SK-N-SH treated with all-trans-retinoic acid at 6 μM for 48 hours (cell line): ENCODE measurements around the gene POLR2H.

Experiments
- ATAC-seq: fragments of 200-7000 bp; cut with Tn5 transposase; 3 replicates; pipeline ENCODE4 v1.9.1; 2020; ENCODE audit warnings: mild to moderate bottlenecking, moderate library complexity
- ARNTL ChIP-seq: fragments of 450-650 bp; formaldehyde crosslinking; IDR thresholded peaks from 2 replicates; pipeline ENCODE4 v1.5.0; 2020; ENCODE audit warnings: low read depth, mild to moderate bottlenecking, moderate library complexity, borderline replicate concordance
- CREB5 ChIP-seq: fragments of 250-450 bp; sonication (Bioruptor Pico); IDR thresholded peaks from 2 replicates; pipeline ENCODE4 v1.5.1; 2020; ENCODE audit warnings: low read depth, mild to moderate bottlenecking, moderate library complexity
- CSDC2 ChIP-seq: fragments of 250-450 bp; sonication (Bioruptor Pico); IDR thresholded peaks from 2 replicates; pipeline ENCODE4 v1.5.0; 2020; ENCODE audit warnings: mild to moderate bottlenecking, moderate library complexity
- ESRRG ChIP-seq: fragments of 250-450 bp; sonication (Bioruptor Pico); IDR thresholded peaks from 2 replicates; pipeline ENCODE4 v1.6.1; 2021; ENCODE audit warnings: mild to moderate bottlenecking
- GLIS3 ChIP-seq: fragments of 250-450 bp; sonication (Bioruptor Pico); IDR thresholded peaks from 2 replicates; pipeline ENCODE4 v1.5.0; 2020; ENCODE audit warnings: mild to moderate bottlenecking, moderate library complexity
- ISL1 ChIP-seq: fragments of 250-450 bp; sonication (Bioruptor Pico); IDR thresholded peaks from 2 replicates; pipeline ENCODE4 v2.1.2; 2022; ENCODE audit warnings: mild to moderate bottlenecking, moderate library complexity
- PATZ1 ChIP-seq: fragments of 250-450 bp; sonication (Bioruptor Pico); IDR thresholded peaks from 2 replicates; pipeline ENCODE4 v1.8.0; 2020; ENCODE audit warnings: mild to moderate bottlenecking, moderate library complexity, borderline replicate concordance
- POU6F1 ChIP-seq: fragments of 250-450 bp; sonication (Bioruptor Pico); IDR thresholded peaks from 2 replicates; pipeline ENCODE4 v1.8.0; 2021; ENCODE audit warnings: low read depth, mild to moderate bottlenecking, moderate library complexity, borderline replicate concordance
- PPARA ChIP-seq: fragments of 250-450 bp; sonication (Bioruptor Pico); IDR thresholded peaks from 2 replicates; pipeline ENCODE4 v1.5.0; 2020; ENCODE audit warnings: mild to moderate bottlenecking, borderline replicate concordance
- RARB ChIP-seq: fragments of 250-450 bp; sonication (Bioruptor Pico); IDR thresholded peaks from 2 replicates; pipeline ENCODE4 v1.8.0; 2021; ENCODE audit warnings: mild to moderate bottlenecking, moderate library complexity
- SNAI2 ChIP-seq: fragments of 250-450 bp; sonication (Bioruptor Pico); IDR thresholded peaks from 2 replicates; pipeline ENCODE4 v1.5.0; 2020; ENCODE audit warnings: mild to moderate bottlenecking, moderate library complexity
- TCF4 ChIP-seq: fragments of 250-450 bp; sonication (Bioruptor Pico); IDR thresholded peaks from 2 replicates; pipeline ENCODE4 v1.8.0; 2021; ENCODE audit warnings: mild to moderate bottlenecking, moderate library complexity, borderline replicate concordance
- TOX ChIP-seq: fragments of 250-450 bp; sonication (Bioruptor Pico); IDR thresholded peaks from 2 replicates; pipeline ENCODE4 v1.8.0; 2021; ENCODE audit warnings: mild to moderate bottlenecking, moderate library complexity, borderline replicate concordance
- TSHZ2 ChIP-seq: fragments of 250-450 bp; sonication (Bioruptor Pico); IDR thresholded peaks from 2 replicates; pipeline ENCODE4 v1.5.0; 2020; ENCODE audit warnings: mild to moderate bottlenecking, moderate library complexity
- ZC3H10 ChIP-seq: fragments of 250-450 bp; sonication (Bioruptor Pico); IDR thresholded peaks from 2 replicates; pipeline ENCODE4 v1.5.1; 2021; ENCODE audit warnings: mild to moderate bottlenecking, moderate library complexity
- ZFP3 ChIP-seq: fragments of 250-450 bp; sonication (Bioruptor Pico); IDR thresholded peaks from 2 replicates; pipeline ENCODE4 v1.5.0; 2020; ENCODE audit warnings: mild to moderate bottlenecking, moderate library complexity
- ZFP30 ChIP-seq: fragments of 450-650 bp; formaldehyde crosslinking; IDR thresholded peaks from 2 replicates; pipeline ENCODE4 v1.5.0; 2022; ENCODE audit warnings: mild to moderate bottlenecking, moderate library complexity
- ZNF565 ChIP-seq: fragments of 450-650 bp; formaldehyde crosslinking; conservative IDR thresholded peaks from 2 replicates; pipeline ENCODE4 v1.5.0; 2020; ENCODE audit warnings: low read depth, mild to moderate bottlenecking, moderate library complexity
- ZNF70 ChIP-seq: fragments of 450-650 bp; formaldehyde crosslinking; IDR thresholded peaks from 2 replicates; pipeline ENCODE4 v1.5.0; 2020; ENCODE audit warnings: mild to moderate bottlenecking, moderate library complexity
- TF ChIP-seq, protein P1 (sequence below): fragments of 250-450 bp; sonication (Bioruptor Pico); IDR thresholded peaks from 2 replicates; pipeline ENCODE4 v1.5.1; 2021; ENCODE audit warnings: mild to moderate bottlenecking, moderate library complexity

The POLR2H gene

GRCh38 chr3:184384856-184385422 is 23.4 kb downstream of the POLR2H start:
- no peak for ATAC-seq

More at GRCh38 chr3:184384856-184385422, 23.4 kb downstream of the POLR2H start:
- no peak for TF ChIP-seq TSHZ2 (CRISPR knock-in tag)
- no peak for TF ChIP-seq CSDC2
- no peak for TF ChIP-seq CREB5 (CRISPR knock-in tag)
- TF ChIP-seq ZC3H10 (CRISPR knock-in tag), result no peak
- no peak for TF ChIP-seq ZNF70 (CRISPR knock-in tag)
- no peak for TF ChIP-seq PATZ1 (CRISPR knock-in tag)
- no peak for TF ChIP-seq ZNF565 (CRISPR knock-in tag)
- TF ChIP-seq, protein P1, sequence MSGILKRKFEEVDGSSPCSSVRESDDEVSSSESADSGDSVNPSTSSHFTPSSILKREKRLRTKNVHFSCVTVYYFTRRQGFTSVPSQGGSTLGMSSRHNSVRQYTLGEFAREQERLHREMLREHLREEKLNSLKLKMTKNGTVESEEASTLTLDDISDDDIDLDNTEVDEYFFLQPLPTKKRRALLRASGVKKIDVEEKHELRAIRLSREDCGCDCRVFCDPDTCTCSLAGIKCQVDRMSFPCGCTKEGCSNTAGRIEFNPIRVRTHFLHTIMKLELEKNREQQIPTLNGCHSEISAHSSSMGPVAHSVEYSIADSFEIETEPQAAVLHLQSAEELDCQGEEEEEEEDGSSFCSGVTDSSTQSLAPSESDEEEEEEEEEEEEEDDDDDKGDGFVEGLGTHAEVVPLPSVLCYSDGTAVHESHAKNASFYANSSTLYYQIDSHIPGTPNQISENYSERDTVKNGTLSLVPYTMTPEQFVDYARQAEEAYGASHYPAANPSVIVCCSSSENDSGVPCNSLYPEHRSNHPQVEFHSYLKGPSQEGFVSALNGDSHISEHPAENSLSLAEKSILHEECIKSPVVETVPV (CRISPR knock-in tag), result no peak
- TF ChIP-seq ISL1, result no peak
- TF ChIP-seq ARNTL, result no peak
- no peak for TF ChIP-seq TOX (CRISPR knock-in tag)
- no peak for TF ChIP-seq ZFP30 (CRISPR knock-in tag)
- TF ChIP-seq TCF4 (CRISPR knock-in tag), result no peak
- TF ChIP-seq GLIS3 (CRISPR knock-in tag), result no peak
- TF ChIP-seq PPARA (CRISPR knock-in tag), result no peak
- TF ChIP-seq RARB (CRISPR knock-in tag), result no peak
- TF ChIP-seq ZFP3, result no peak
- no peak for TF ChIP-seq POU6F1 (CRISPR knock-in tag)
- TF ChIP-seq ESRRG (CRISPR knock-in tag), result no peak
- TF ChIP-seq SNAI2 (CRISPR knock-in tag), result no peak
- TF ChIP-seq, all 23 proteins: peak for 0
